ENCODE measurements around the gene NR3C1. TPM values are rescaled to one million over a fixed set of nuclear protein-coding genes. Genes with fewer than 3 reads are reported as not detected.

NR3C1 gene
- total RNA-seq, 2 donors from 2014 or later, result 9.5 to 20.5 TPM

- Mint-ChIP-seq H3K27ac (no peak overlapping the region), H3K27me3 (ENCODE audit: insufficient read depth) (no peaks in the 10 kb centered on the region)
Measured at GRCh38 chr5:143247134-143247815, 156.2 kb downstream of the NR3C1 start.

GRCh38 chr5:143245929-143246561 is 157.4 kb downstream of the NR3C1 start:
- H3K9me3 ChIP-seq (ENCODE audit: control insufficient read depth, low read length), result peaks cover 12% of the 10 kb centered on the region
- H3K36me3 ChIP-seq (ENCODE audit: control insufficient read depth, insufficient read depth, low read length), result no peaks in the 10 kb centered on the region
- 93 to 95% methylated on average over 3 to 11 of the region's 11 CpGs for WGBS, 2 experiments (ENCODE audit: insufficient coverage in 1 of 2, insufficient read length in 1 of 2)
- no peaks in the 10 kb centered on the region for H3K36me3 Mint-ChIP-seq (ENCODE audit: low read depth)
- no peak overlapping the region for H3K27ac ChIP-seq (ENCODE audit: low read depth, low read length)
- TF ChIP-seq, protein P1, sequence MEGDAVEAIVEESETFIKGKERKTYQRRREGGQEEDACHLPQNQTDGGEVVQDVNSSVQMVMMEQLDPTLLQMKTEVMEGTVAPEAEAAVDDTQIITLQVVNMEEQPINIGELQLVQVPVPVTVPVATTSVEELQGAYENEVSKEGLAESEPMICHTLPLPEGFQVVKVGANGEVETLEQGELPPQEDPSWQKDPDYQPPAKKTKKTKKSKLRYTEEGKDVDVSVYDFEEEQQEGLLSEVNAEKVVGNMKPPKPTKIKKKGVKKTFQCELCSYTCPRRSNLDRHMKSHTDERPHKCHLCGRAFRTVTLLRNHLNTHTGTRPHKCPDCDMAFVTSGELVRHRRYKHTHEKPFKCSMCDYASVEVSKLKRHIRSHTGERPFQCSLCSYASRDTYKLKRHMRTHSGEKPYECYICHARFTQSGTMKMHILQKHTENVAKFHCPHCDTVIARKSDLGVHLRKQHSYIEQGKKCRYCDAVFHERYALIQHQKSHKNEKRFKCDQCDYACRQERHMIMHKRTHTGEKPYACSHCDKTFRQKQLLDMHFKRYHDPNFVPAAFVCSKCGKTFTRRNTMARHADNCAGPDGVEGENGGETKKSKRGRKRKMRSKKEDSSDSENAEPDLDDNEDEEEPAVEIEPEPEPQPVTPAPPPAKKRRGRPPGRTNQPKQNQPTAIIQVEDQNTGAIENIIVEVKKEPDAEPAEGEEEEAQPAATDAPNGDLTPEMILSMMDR (conservative IDR thresholded peaks at IDR 0.05), result no peak
- H3K4me1 Mint-ChIP-seq, result peaks cover 20% of the 10 kb centered on the region
- no peaks in the 10 kb centered on the region for H3K27me3 Mint-ChIP-seq (ENCODE audit: insufficient read depth)
- H3K4me3 ChIP-seq (ENCODE audit: low read length), result no peak overlapping the region
- H3K9me3 Mint-ChIP-seq, result peaks cover 12% of the 10 kb centered on the region
- no peaks in the 10 kb centered on the region for H3K27me3 ChIP-seq (ENCODE audit: control insufficient read depth, insufficient read depth, low read length, poor library complexity, severe bottlenecking)
- H3K4me1 ChIP-seq (ENCODE audit: control insufficient read depth, insufficient read depth, low read length), result peaks cover 9% of the 10 kb centered on the region
- DNase-seq, result no peak
- H3K4me3 Mint-ChIP-seq, result no peak overlapping the region
- H3K9ac ChIP-seq (ENCODE audit: extremely low read depth, low read length, poor library complexity, severe bottlenecking), result no peak overlapping the region
- no peak overlapping the region for H3K27ac Mint-ChIP-seq

More at GRCh38 chr5:143247134-143247815, 156.2 kb downstream of the NR3C1 start:
- Histone ChIP-seq H3K9me3 (ENCODE audit: control insufficient read depth, low read length) (peaks cover 12% of the 10 kb centered on the region), H3K36me3 (ENCODE audit: control insufficient read depth, insufficient read depth, low read length) (no peaks in the 10 kb centered on the region), H3K9ac (ENCODE audit: extremely low read depth, low read length, poor library complexity, severe bottlenecking) (no peak overlapping the region), H3K4me3 (ENCODE audit: low read length) (no peak overlapping the region), H3K4me1 (ENCODE audit: control insufficient read depth, insufficient read depth, low read length) (peaks cover 9% of the 10 kb centered on the region), H3K27ac (ENCODE audit: low read depth, low read length) (no peak overlapping the region), H3K27me3 (ENCODE audit: control insufficient read depth, insufficient read depth, low read length, poor library complexity, severe bottlenecking) (no peaks in the 10 kb centered on the region)
- Mint-ChIP-seq H3K4me1 (peaks cover 18% of the 10 kb centered on the region), H3K36me3 (ENCODE audit: low read depth) (no peaks in the 10 kb centered on the region), H3K4me3 (no peak overlapping the region), H3K9me3 (peaks cover 12% of the 10 kb centered on the region)
- WGBS, 2 experiments (ENCODE audit: insufficient coverage in 1 of 2, insufficient read length in 1 of 2), result 87 to 90% methylated on average over 1 of the region's 1 CpG
- no peak for DNase-seq
- TF ChIP-seq, protein P1 (conservative IDR thresholded peaks at IDR 0.05), result no peak

GRCh38 chr5:143244990-143245389 is 158.5 kb downstream of the NR3C1 start:
- Mint-ChIP-seq H3K9me3 (peaks cover 12% of the 10 kb centered on the region), H3K4me1 (peaks cover 25% of the 10 kb centered on the region), H3K27me3 (ENCODE audit: insufficient read depth) (no peaks in the 10 kb centered on the region), H3K4me3 (no peak overlapping the region), H3K36me3 (ENCODE audit: low read depth) (no peaks in the 10 kb centered on the region), H3K27ac (no peak overlapping the region)
- DNase-seq, result no peak
- Histone ChIP-seq H3K9me3 (ENCODE audit: control insufficient read depth, low read length) (peaks cover 12% of the 10 kb centered on the region), H3K9ac (ENCODE audit: extremely low read depth, low read length, poor library complexity, severe bottlenecking) (no peak overlapping the region), H3K4me1 (ENCODE audit: control insufficient read depth, insufficient read depth, low read length) (peaks cover 11% of the 10 kb centered on the region), H3K27me3 (ENCODE audit: control insufficient read depth, insufficient read depth, low read length, poor library complexity, severe bottlenecking) (no peaks in the 10 kb centered on the region), H3K4me3 (ENCODE audit: low read length) (peak overlapping the region; percentile 44), H3K27ac (ENCODE audit: low read depth, low read length) (no peak overlapping the region), H3K36me3 (ENCODE audit: control insufficient read depth, insufficient read depth, low read length) (no peaks in the 10 kb centered on the region)
- WGBS, 2 experiments (ENCODE audit: insufficient coverage in 1 of 2, insufficient read length in 1 of 2), result 77 to 79% methylated on average over 2 of the region's 2 CpGs
- TF ChIP-seq, protein P1 (conservative IDR thresholded peaks at IDR 0.05), result no peak

Measured in endodermal cell (in vitro differentiated cells).